GM19455 (cell line): ENCODE results near the gene MRPL58.

ENCODE experiments used
- ATAC-seq: cut with Tn5 transposase; IDR thresholded peaks from one replicate; pipeline ENCODE4 v1.9.1; 2021; ENCODE audit not compliant: unreplicated experiment

MRPL58 gene

GRCh38 chr17:75046407-75047289, 34.2 kb downstream of the MRPL58 start, which contains the start of the genes ATP5PD and KCTD2:
Gene ATP5PD (minus strand): TSS chr17:75046969. CDS start chr17:75042650, 4,319 bp downstream.
Gene KCTD2 (plus strand): TSS chr17:75047225. CDS start chr17:75047251, 26 bp downstream.
- peak; percentile 94 for ATAC-seq

- peak; percentile 18 for ATAC-seq
These were observed 35.1 kb downstream of the MRPL58 start for GRCh38 chr17:75047398-75048098.

GRCh38 chr17:75048249-75048878, 35.9 kb downstream of the MRPL58 start:
- no peak for ATAC-seq

GRCh38 chr17:75049057-75049456, 36.6 kb downstream of the MRPL58 start:
- ATAC-seq, result no peak

GRCh38 chr17:75049706-75050105, 37.2 kb downstream of the MRPL58 start:
- ATAC-seq, result no peak

- no peak for ATAC-seq
These were observed 39.5 kb downstream of the MRPL58 start for GRCh38 chr17:75051941-75052340.

GRCh38 chr17:75059369-75060345, 47.2 kb downstream of the MRPL58 start:
- ATAC-seq, result no peak

- ATAC-seq, result no peak
These were observed 48.1 kb downstream of the MRPL58 start for GRCh38 chr17:75060434-75061054.

- ATAC-seq, result no peak
These were observed 48.6 kb downstream of the MRPL58 start for GRCh38 chr17:75061055-75061438.

- ATAC-seq, result no peak
These were observed 49.1 kb downstream of the MRPL58 start for GRCh38 chr17:75061618-75062017.

- no peak for ATAC-seq
These were observed 50.7 kb downstream of the MRPL58 start for GRCh38 chr17:75063201-75063600.

- ATAC-seq, result no peak
These were observed 51.2 kb downstream of the MRPL58 start for GRCh38 chr17:75063626-75064025.

- no peak for ATAC-seq
These were observed 51.6 kb downstream of the MRPL58 start for GRCh38 chr17:75064040-75064439.

GRCh38 chr17:75064460-75064859, 52.0 kb downstream of the MRPL58 start:
- no peak for ATAC-seq

GRCh38 chr17:75064867-75065561, 52.5 kb downstream of the MRPL58 start:
- no peak for ATAC-seq

GRCh38 chr17:75065562-75066151, 53.2 kb downstream of the MRPL58 start:
- no peak for ATAC-seq

- ATAC-seq, result no peak
These were observed 55.4 kb downstream of the MRPL58 start for GRCh38 chr17:75067856-75068255.

GRCh38 chr17:75068750-75069149, 56.3 kb downstream of the MRPL58 start:
- ATAC-seq, result no peak

- ATAC-seq, result no peak
These were observed 57.3 kb downstream of the MRPL58 start for GRCh38 chr17:75069783-75070182.
